Measurements from ENCODE around the gene ZFP1.

ZFP1 gene

DNA sequence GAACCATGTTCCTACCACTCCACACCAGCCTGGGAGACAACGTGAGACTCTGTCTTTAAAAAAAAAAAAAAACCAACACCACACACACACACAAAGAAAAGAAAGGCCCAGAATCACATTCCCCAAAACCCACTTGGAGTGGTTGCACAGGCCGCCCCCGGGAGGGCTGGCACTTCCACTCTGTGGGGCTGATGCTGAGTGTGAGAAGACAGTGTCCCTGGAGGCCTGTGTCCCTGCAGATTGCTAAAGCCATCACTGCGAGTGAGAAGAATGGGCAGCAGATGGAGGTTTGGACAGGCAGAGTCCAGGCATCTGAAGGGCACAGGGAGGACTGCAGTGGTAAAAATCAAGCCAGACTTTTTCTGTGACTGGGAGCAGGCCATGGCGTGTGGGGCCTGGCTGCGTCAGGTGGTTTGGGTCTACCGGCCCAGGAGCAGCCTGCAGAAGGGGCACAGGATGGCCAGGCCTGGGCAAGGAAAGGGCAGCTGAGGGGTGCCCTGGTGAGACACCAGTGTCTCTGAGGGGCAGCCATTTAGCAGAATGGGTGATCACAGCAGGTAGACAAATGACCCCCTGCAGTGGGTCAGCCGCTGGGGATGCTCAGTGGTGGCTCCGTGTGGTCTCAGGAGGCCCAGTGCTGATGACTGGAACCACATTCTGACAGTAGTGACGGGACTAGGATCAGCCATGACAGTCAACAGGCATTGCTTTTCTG lies 45.6 kb downstream of the ZFP1 start:
- Histone ChIP-seq H3K4me1 (ENCODE audit: insufficient read depth, low read length) (no peaks in the 10 kb centered on the region), H3K4me2 (ENCODE audit: insufficient read depth, low read length) (no peak overlapping the region), H3K9me3 (ENCODE audit: insufficient read depth, low read length, severe bottlenecking) (no peaks in the 10 kb centered on the region), H3K9ac (ENCODE audit: low read depth, low read length) (no peak overlapping the region), H3K27ac (ENCODE audit: low read length) (no peak overlapping the region), H3K4me3 (ENCODE audit: low read depth in 1 of 2, low read length in 2 of 2) (no peak overlapping the region), H3K79me2 (ENCODE audit: insufficient read depth, low read length) (no peaks in the 10 kb centered on the region), H2AFZ (ENCODE audit: low read depth, low read length) (no peak overlapping the region), H4K20me1 (ENCODE audit: insufficient read depth, low read length) (no peaks in the 10 kb centered on the region), H3K36me3 (ENCODE audit: insufficient read depth, low read length) (no peaks in the 10 kb centered on the region), H3K27me3 (ENCODE audit: insufficient read depth, low read length, poor library complexity) (peaks cover 4% of the 10 kb centered on the region)
- no peak for TF ChIP-seq EZH2 (IDR thresholded peaks at IDR 0.05; ENCODE audit: borderline replicate concordance, low read depth, low read length, severe bottlenecking)
- TF ChIP-seq, protein P1, sequence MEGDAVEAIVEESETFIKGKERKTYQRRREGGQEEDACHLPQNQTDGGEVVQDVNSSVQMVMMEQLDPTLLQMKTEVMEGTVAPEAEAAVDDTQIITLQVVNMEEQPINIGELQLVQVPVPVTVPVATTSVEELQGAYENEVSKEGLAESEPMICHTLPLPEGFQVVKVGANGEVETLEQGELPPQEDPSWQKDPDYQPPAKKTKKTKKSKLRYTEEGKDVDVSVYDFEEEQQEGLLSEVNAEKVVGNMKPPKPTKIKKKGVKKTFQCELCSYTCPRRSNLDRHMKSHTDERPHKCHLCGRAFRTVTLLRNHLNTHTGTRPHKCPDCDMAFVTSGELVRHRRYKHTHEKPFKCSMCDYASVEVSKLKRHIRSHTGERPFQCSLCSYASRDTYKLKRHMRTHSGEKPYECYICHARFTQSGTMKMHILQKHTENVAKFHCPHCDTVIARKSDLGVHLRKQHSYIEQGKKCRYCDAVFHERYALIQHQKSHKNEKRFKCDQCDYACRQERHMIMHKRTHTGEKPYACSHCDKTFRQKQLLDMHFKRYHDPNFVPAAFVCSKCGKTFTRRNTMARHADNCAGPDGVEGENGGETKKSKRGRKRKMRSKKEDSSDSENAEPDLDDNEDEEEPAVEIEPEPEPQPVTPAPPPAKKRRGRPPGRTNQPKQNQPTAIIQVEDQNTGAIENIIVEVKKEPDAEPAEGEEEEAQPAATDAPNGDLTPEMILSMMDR (IDR thresholded peaks at IDR 0.05; ENCODE audit: borderline replicate concordance, extremely low read depth, low read length, poor library complexity, severe bottlenecking): no peak
- no peak for ATAC-seq (ENCODE audit: insufficient read depth, low read depth)
- no peak for DNase-seq

- no peaks in the 10 kb centered on the region for H3K9me3 ChIP-seq (ENCODE audit: insufficient read depth, low read length, severe bottlenecking)
- no peaks in the 10 kb centered on the region for H3K79me2 ChIP-seq (ENCODE audit: insufficient read depth, low read length)
- DNase-seq (no peak), ATAC-seq (ENCODE audit: insufficient read depth, low read depth) (no peak)
- TF ChIP-seq EZH2 (IDR thresholded peaks at IDR 0.05; ENCODE audit: borderline replicate concordance, low read depth, low read length, severe bottlenecking): no peak
- TF ChIP-seq, protein P1 (IDR thresholded peaks at IDR 0.05; ENCODE audit: borderline replicate concordance, extremely low read depth, low read length, poor library complexity, severe bottlenecking): no peak
- H2AFZ ChIP-seq (ENCODE audit: low read depth, low read length): no peak overlapping the region
- H3K9ac ChIP-seq (ENCODE audit: low read depth, low read length): no peak overlapping the region
- no peaks in the 10 kb centered on the region for H4K20me1 ChIP-seq (ENCODE audit: insufficient read depth, low read length)
- H3K27me3 ChIP-seq (ENCODE audit: insufficient read depth, low read length, poor library complexity): no peaks in the 10 kb centered on the region
- H3K36me3 ChIP-seq (ENCODE audit: insufficient read depth, low read length): no peaks in the 10 kb centered on the region
- H3K4me2 ChIP-seq (ENCODE audit: insufficient read depth, low read length): no peak overlapping the region
- no peak overlapping the region for H3K27ac ChIP-seq (ENCODE audit: low read length)
- no peak overlapping the region for H3K4me3 ChIP-seq (ENCODE audit: low read depth in 1 of 2, low read length in 2 of 2)
- peaks cover 4% of the 10 kb centered on the region for H3K4me1 ChIP-seq (ENCODE audit: insufficient read depth, low read length)
Observed at GRCh38 chr16:75195811-75196790, 47.8 kb downstream of the ZFP1 start.

- Histone ChIP-seq H2AFZ (ENCODE audit: low read depth, low read length) (no peak overlapping the region), H3K36me3 (ENCODE audit: insufficient read depth, low read length) (no peaks in the 10 kb centered on the region), H3K27ac (ENCODE audit: low read length) (no peak overlapping the region), H3K4me3 (ENCODE audit: low read depth in 1 of 2, low read length in 2 of 2) (no peak overlapping the region), H3K27me3 (ENCODE audit: insufficient read depth, low read length, poor library complexity) (no peaks in the 10 kb centered on the region), H3K9ac (ENCODE audit: low read depth, low read length) (no peak overlapping the region), H4K20me1 (ENCODE audit: insufficient read depth, low read length) (no peaks in the 10 kb centered on the region), H3K4me2 (ENCODE audit: insufficient read depth, low read length) (no peak overlapping the region), H3K4me1 (ENCODE audit: insufficient read depth, low read length) (peaks cover 4% of the 10 kb centered on the region), H3K79me2 (ENCODE audit: insufficient read depth, low read length) (no peaks in the 10 kb centered on the region), H3K9me3 (ENCODE audit: insufficient read depth, low read length, severe bottlenecking) (no peaks in the 10 kb centered on the region)
- TF ChIP-seq, protein P1 (IDR thresholded peaks at IDR 0.05; ENCODE audit: borderline replicate concordance, extremely low read depth, low read length, poor library complexity, severe bottlenecking): no peak
- no peak for TF ChIP-seq EZH2 (IDR thresholded peaks at IDR 0.05; ENCODE audit: borderline replicate concordance, low read depth, low read length, severe bottlenecking)
- DNase-seq: no peak
- ATAC-seq (ENCODE audit: insufficient read depth, low read depth): no peak
Observed at GRCh38 chr16:75196836-75197235, 48.5 kb downstream of the ZFP1 start.
